Anterior cingulate cortex (tissue), 58 donors: Measurements from ENCODE around the gene MYLK.

Source experiments
- DNase-seq, 58 donors: peaks; one replicate each; lab custom pipeline; 2025; lab: John Stamatoyannopoulos, UW

Gene MYLK

GRCh38 chr3:123686251-123686650, 197.9 kb downstream of the MYLK start:
- no peak for DNase-seq

GRCh38 chr3:123685780-123686179, 198.4 kb downstream of the MYLK start:
- no peak for DNase-seq

GRCh38 chr3:123684636-123685035, 199.5 kb downstream of the MYLK start:
- no peak for DNase-seq

GRCh38 chr3:123684209-123684608, 199.9 kb downstream of the MYLK start:
- DNase-seq = no peak

GRCh38 chr3:123683505-123684154, 200.5 kb downstream of the MYLK start:
- DNase-seq = no peak

GRCh38 chr3:123682781-123683504, 201.2 kb downstream of the MYLK start:
- DNase-seq = no peak

- DNase-seq = no peak
Measured at GRCh38 chr3:123682302-123682701, 201.8 kb downstream of the MYLK start.

GRCh38 chr3:123679712-123680386, 204.3 kb downstream of the MYLK start:
- DNase-seq = peak in 3 of 58 donors; percentile 2 to 5 (median 5)

GRCh38 chr3:123678108-123678511, 206.0 kb downstream of the MYLK start:
- DNase-seq = no peak

GRCh38 chr3:123672429-123673146, 211.5 kb downstream of the MYLK start:
- DNase-seq = no peak

GRCh38 chr3:123670743-123671142, 213.4 kb downstream of the MYLK start:
- DNase-seq = no peak

GRCh38 chr3:123668906-123669305, 215.2 kb downstream of the MYLK start:
- DNase-seq = no peak

GRCh38 chr3:123667784-123668183, 216.3 kb downstream of the MYLK start:
- no peak for DNase-seq

- no peak for DNase-seq
Measured at GRCh38 chr3:123664753-123665152, 219.4 kb downstream of the MYLK start.

GRCh38 chr3:123663977-123664376, 220.2 kb downstream of the MYLK start:
- DNase-seq = no peak

- DNase-seq = no peak
Measured at GRCh38 chr3:123661973-123662372, 222.2 kb downstream of the MYLK start.

- DNase-seq = peak in 54 of 58 donors; percentile 19 to 87 (median 67)
Measured at GRCh38 chr3:123660900-123661299, 223.2 kb downstream of the MYLK start.

GRCh38 chr3:123660141-123660675, 223.9 kb downstream of the MYLK start:
- DNase-seq = no peak

- peak in 36 of 58 donors; percentile 10 to 79 (median 35) for DNase-seq
Measured at GRCh38 chr3:123658852-123659206, 225.3 kb downstream of the MYLK start.

GRCh38 chr3:123658118-123658851, 225.8 kb downstream of the MYLK start:
- DNase-seq = peak in 33 of 58 donors; percentile 2 to 77 (median 27)
